Smooth muscle cell (in vitro differentiated cells): ENCODE results near the gene FLT1. TPM values are rescaled to one million over a fixed set of nuclear protein-coding genes. Genes with fewer than 3 reads are reported as not detected.

Source experiments
- DNase-seq: peaks from one replicate; lab custom pipeline; 2025; ENCODE audit not compliant: unreplicated experiment; lab: John Stamatoyannopoulos, UW
- H2AFZ ChIP-seq: fragments of 200-600 bp; sonication (generic); 2 replicates; pipeline ENCODE4 v1.6.0; 2016; ENCODE audit warnings: antibody characterized with exemption, low read depth, mild to moderate bottlenecking
- H3F3A ChIP-seq: fragments of 200-600 bp; sonication (generic); 2 replicates; pipeline ENCODE4 v1.6.0; 2017; ENCODE audit warnings: antibody characterized with exemption, low read depth
- H3K27ac ChIP-seq: fragments of 200-600 bp; sonication (generic); 2 replicates; pipeline ENCODE4 v1.5.1; 2016; ENCODE audit warnings: low read depth, mild to moderate bottlenecking
- H3K27me3 ChIP-seq: fragments of 200-600 bp; sonication (generic); 2 replicates; pipeline ENCODE4 v1.6.1; 2016; ENCODE audit warnings: low read depth, mild to moderate bottlenecking
- H3K36me3 ChIP-seq: fragments of 200-600 bp; sonication (generic); 2 replicates; pipeline ENCODE4 v1.5.1; 2016; ENCODE audit warnings: low read depth
- H3K4me1 ChIP-seq: fragments of 200-600 bp; sonication (generic); 2 replicates; pipeline ENCODE4 v1.5.1; 2016; ENCODE audit warnings: low read depth
- H3K4me2 ChIP-seq: fragments of 200-600 bp; sonication (generic); 2 replicates; pipeline ENCODE4 v1.6.0; 2016; ENCODE audit warnings: mild to moderate bottlenecking
- H3K4me3 ChIP-seq: fragments of 200-600 bp; sonication (generic); 2 replicates; pipeline ENCODE4 v1.5.1; 2016; ENCODE audit warnings: mild to moderate bottlenecking
- H3K79me2 ChIP-seq: fragments of 200-600 bp; sonication (generic); 2 replicates; pipeline ENCODE4 v1.6.0; 2016; ENCODE audit warnings: low read depth, mild to moderate bottlenecking
- H3K9ac ChIP-seq: fragments of 200-600 bp; sonication (generic); 2 replicates; pipeline ENCODE4 v1.6.0; 2016; ENCODE audit warnings: low read depth
- H3K9me3 ChIP-seq: fragments of 200-600 bp; sonication (generic); replicated peaks from 2 replicates; pipeline ENCODE4 v1.5.1; 2016; ENCODE audit warnings: low read depth
- H4K20me1 ChIP-seq: fragments of 200-600 bp; sonication (generic); 2 replicates; pipeline ENCODE4 v1.6.0; 2016; ENCODE audit warnings: low read depth
- CTCF ChIP-seq: fragments of 200-600 bp; sonication (generic); IDR thresholded peaks from 2 replicates; pipeline ENCODE4 v1.5.1; 2017; ENCODE audit warnings: borderline replicate concordance, mild to moderate bottlenecking, antibody characterized with exemption; ENCODE audit not compliant: insufficient read depth, poor library complexity, severe bottlenecking
- WGBS: methylation state at CpG from one replicate; pipeline ENCODE4 v1.1.7; 2016; ENCODE audit warnings: low lambda C conversion rate; 5-methylcytosine and 5-hydroxymethylcytosine counted together
- polyA plus RNA-seq: library from polyadenylated mRNA; unstranded; fragments of >200 nt; fragmentation: Nextera tagmentation; extraction: Ambion mirVana; gene quantifications from 2 replicates; pipeline ENCODE4 v1.2.1, GENCODE V29; 2016
- total RNA-seq: library from RNA; depleted of rRNA; stranded (reverse); fragments of >200 nt; gene quantifications from 2 replicates; pipeline ENCODE4 v1.2.3, GENCODE V29; 2014

The FLT1 gene
- total and polyA plus RNA-seq, 2 experiments from 2014 or later = 495 to 738 TPM

DNA sequence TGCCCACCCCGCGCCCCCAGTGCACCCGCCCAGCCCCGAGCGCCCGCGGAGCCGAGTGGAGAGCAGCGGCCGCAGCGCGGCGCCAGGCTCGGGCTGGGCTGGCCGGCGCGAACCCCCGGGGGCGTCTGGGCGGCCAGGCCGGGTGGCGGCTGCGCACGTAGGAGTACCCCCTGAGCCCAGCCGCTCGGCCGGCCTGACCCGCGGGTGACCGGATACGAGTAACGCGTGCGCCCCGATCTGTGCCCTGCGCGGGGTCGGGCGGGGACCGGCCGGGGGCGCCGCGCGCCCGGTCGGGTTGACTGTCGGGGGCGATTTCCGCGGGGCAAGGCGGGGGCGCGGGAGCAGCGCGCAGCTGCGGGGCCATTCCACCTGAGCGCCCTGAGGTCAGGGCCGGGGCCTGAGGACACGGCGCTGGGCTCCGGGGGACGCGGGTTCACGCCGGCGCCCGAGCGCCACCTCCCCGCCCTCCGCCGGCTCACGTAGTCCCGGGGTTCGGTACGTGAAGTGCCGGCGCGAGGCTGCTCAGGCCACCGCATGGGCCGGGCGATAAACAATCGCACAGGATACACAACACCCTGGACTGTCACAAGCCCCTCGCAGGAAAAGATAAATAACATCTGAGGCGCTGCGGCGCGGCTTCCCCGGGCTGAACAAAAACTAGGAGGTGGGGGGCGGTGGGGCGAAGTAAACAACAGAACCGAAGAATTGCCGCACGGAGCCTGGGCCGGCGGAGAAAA, 37.6 kb upstream of the FLT1 start:
- H3K27ac ChIP-seq = peak overlapping the region; percentile 23
- peak overlapping the region; percentile 86 for H3K4me2 ChIP-seq
- TF ChIP-seq CTCF = no peak
- no peaks in the 10 kb centered on the region for H3K27me3 ChIP-seq
- H3K36me3 ChIP-seq = no peaks in the 10 kb centered on the region
- peaks cover 11% of the 10 kb centered on the region for H3K4me1 ChIP-seq
- no peaks in the 10 kb centered on the region for H3K9me3 ChIP-seq
- peak overlapping the region; percentile 66 for H3K4me3 ChIP-seq
- 1% methylated on average over 70 of the region's 96 CpGs for WGBS
- peak overlapping the region; percentile 8 for H3K9ac ChIP-seq
- peaks cover 3% of the 10 kb centered on the region for H3F3A ChIP-seq
- no peaks in the 10 kb centered on the region for H3K79me2 ChIP-seq
- H4K20me1 ChIP-seq = no peaks in the 10 kb centered on the region
- H2AFZ ChIP-seq = peak overlapping the region; percentile 84
- no peak for DNase-seq

DNA sequence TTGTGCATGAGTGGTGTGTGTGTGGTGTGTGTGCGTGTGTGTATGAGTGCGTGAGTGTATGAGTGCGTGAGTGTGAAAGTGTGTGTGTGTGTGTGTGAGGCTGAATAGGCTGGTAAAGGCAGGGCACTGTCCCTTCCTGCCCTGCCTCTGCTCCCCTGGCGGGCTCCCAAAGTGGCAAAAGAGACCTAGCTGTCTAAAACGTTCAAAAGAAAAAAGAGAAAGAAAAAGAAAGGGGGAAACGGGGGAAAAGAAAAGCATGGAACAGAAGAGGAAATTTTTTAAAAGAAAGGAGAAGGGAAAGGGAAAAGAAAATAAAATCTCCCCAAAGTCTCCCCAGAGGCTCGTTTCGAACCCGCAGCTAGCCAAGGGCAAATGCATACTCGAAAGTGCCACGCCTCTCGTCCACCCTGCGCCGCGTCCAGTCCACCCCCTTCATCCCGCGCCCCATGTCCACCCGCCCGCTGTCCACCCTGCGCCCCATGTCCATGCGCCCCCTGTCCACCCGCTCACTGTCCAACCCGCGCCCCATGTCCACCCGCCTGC, 37.0 kb upstream of the FLT1 start:
- H3K79me2 ChIP-seq = no peaks in the 10 kb centered on the region
- no peak overlapping the region for H3K27ac ChIP-seq
- peaks cover 6% of the 10 kb centered on the region for H3K4me1 ChIP-seq
- no peaks in the 10 kb centered on the region for H3K36me3 ChIP-seq
- H3K9ac ChIP-seq = peak overlapping the region; percentile 24
- peak overlapping the region; percentile 82 for H2AFZ ChIP-seq
- no peak for TF ChIP-seq CTCF
- peaks cover 3% of the 10 kb centered on the region for H3F3A ChIP-seq
- peak overlapping the region; percentile 86 for H3K4me2 ChIP-seq
- DNase-seq = no peak
- H3K4me3 ChIP-seq = peak overlapping the region; percentile 66
- H3K27me3 ChIP-seq = no peaks in the 10 kb centered on the region
- H4K20me1 ChIP-seq = no peaks in the 10 kb centered on the region
- H3K9me3 ChIP-seq = no peaks in the 10 kb centered on the region
- 2% methylated on average over 21 of the region's 25 CpGs for WGBS

DNA sequence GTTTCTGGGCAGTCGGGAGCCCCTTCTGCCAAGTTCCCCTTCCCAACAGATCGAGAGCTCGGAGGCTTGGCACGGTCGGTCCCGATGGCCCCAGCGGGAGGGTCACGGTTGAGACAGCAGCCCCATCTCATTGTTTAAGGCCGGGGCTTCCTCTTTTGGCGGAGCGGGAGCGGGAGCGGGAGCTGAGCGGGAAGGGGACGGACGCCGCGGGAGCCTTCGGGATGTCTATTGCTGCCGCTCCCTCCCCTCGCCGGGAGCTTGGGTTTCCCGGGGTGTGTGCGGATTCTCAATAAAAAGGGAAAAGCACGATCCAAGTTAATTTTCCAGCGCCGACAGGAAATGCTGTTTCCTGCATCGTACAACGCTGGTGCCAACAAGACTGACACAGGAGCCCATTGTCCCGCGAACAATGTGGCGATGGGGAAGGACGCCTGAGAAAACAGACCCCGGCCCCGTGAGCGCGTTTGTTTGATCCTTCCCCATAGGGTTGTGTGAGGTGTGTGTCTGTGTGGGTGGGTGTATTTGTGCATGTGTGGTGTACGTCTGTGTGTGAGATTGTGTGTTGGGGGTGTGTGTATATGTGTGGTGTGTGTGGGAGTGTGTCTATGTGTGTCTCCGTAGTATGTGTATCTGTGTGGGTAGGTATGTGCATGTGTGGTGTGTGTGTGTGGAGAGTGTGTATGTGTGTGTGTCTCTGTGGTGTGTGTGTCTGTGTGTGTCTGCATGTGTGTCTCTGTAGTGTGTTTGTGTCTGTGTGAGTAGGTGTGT, 36.3 kb upstream of the FLT1 start:
- Histone ChIP-seq H3K9me3 (no peaks in the 10 kb centered on the region), H3K27ac (peak overlapping the region; percentile 3), H3K27me3 (no peaks in the 10 kb centered on the region), H3K79me2 (no peaks in the 10 kb centered on the region), H4K20me1 (no peaks in the 10 kb centered on the region), H3K4me3 (peak overlapping the region; percentile 66), H2AFZ (peak overlapping the region; percentile 82), H3K9ac (peak overlapping the region; percentile 24), H3K4me2 (peak overlapping the region; percentile 86), H3F3A (peaks cover 3% of the 10 kb centered on the region), H3K4me1 (peaks cover 6% of the 10 kb centered on the region), H3K36me3 (no peaks in the 10 kb centered on the region)
- under 1% methylated on average over 32 of the region's 39 CpGs for WGBS
- DNase-seq = peak; percentile 14
- no peak for TF ChIP-seq CTCF
